Activated naive CD4-positive, alpha-beta T cell treated with anti-CD3 and anti-CD28 coated beads for 36 hours (primary cell): ENCODE results near the gene MYOZ3. TPM values are rescaled to one million over a fixed set of nuclear protein-coding genes. Genes with fewer than 3 reads are reported as not detected.

Experiments used
- CTCF ChIA-PET: fragments of 350-600 bp; sonication (Branson Sonifier 250); formaldehyde crosslinking; loops from one replicate; lab custom pipeline; 2021; ENCODE audit warnings: antibody characterized with exemption; lab: Charles Lee
- DNase-seq: peaks from one replicate; pipeline ENCODE4 v3.0.0-alpha.2; 2020
- H3K27ac Mint-ChIP-seq: one replicate; pipeline ENCODE4 v1.8.0; 2021; ENCODE audit warnings: mild to moderate bottlenecking, mixed read lengths
- H3K27me3 Mint-ChIP-seq: one replicate; pipeline ENCODE4 v1.8.0; 2021; ENCODE audit warnings: low read depth, mixed read lengths
- H3K36me3 Mint-ChIP-seq: one replicate; pipeline ENCODE4 v1.8.0; 2021; ENCODE audit warnings: low read depth, mixed read lengths
- H3K4me1 Mint-ChIP-seq: one replicate; pipeline ENCODE4 v1.8.0; 2021; ENCODE audit warnings: low read depth, mixed read lengths
- H3K4me3 Mint-ChIP-seq: one replicate; pipeline ENCODE4 v1.8.0; 2021; ENCODE audit warnings: mild to moderate bottlenecking, moderate library complexity, mixed read lengths
- H3K9me3 Mint-ChIP-seq: one replicate; pipeline ENCODE4 v1.8.0; 2021; ENCODE audit warnings: mixed read lengths
- intact Hi-C: fragments of 100-400 bp; cut with micrococcal nuclease; formaldehyde crosslinking; loops from one replicate; pipeline ENCODE4 v1.15.1; 2023
- total RNA-seq, 2 experiments: library from RNA; stranded (reverse); gene quantifications; one replicate each; pipeline ENCODE4 v1.2.3, GENCODE V29; 2021

MYOZ3 gene
- total RNA-seq, 2 experiments from 2014 or later = 0.17 to 0.49 TPM

- CTCF ChIA-PET = interaction anchor here (1.3 kb wide), 1 partner anchor 60 kb away, joined by 4 read pairs; no protein-coding TSS in a partner anchor
- Mint-ChIP-seq H3K4me3 (no peak overlapping the region), H3K4me1 (peaks cover 24% of the 10 kb centered on the region), H3K36me3 (no peaks in the 10 kb centered on the region), H3K9me3 (no peaks in the 10 kb centered on the region), H3K27me3 (peaks cover 4% of the 10 kb centered on the region), H3K27ac (no peak overlapping the region)
- intact Hi-C loops = no loop called here
- no peak for DNase-seq
These were observed 39.8 kb upstream of the MYOZ3 start for GRCh38 chr5:150621301-150621700.

- no peaks in the 10 kb centered on the region for H3K36me3 Mint-ChIP-seq
- H3K9me3 Mint-ChIP-seq = no peaks in the 10 kb centered on the region
- H3K27ac Mint-ChIP-seq = no peak overlapping the region
- CTCF ChIA-PET = interaction anchor here (1.3 kb wide), 1 partner anchor 61 kb away, joined by 4 read pairs; no protein-coding TSS in a partner anchor
- intact Hi-C loops = loop anchor here (2.0 kb wide), 1 partner anchor 35 kb away; no protein-coding TSS in a partner anchor
- peaks cover 4% of the 10 kb centered on the region for H3K27me3 Mint-ChIP-seq
- H3K4me3 Mint-ChIP-seq = no peak overlapping the region
- no peak for DNase-seq
- peaks cover 26% of the 10 kb centered on the region for H3K4me1 Mint-ChIP-seq
These were observed 38.9 kb upstream of the MYOZ3 start for GRCh38 chr5:150622157-150622556.

- Mint-ChIP-seq H3K4me3 (peak overlapping the region; percentile 71), H3K27me3 (peaks cover 4% of the 10 kb centered on the region), H3K36me3 (no peaks in the 10 kb centered on the region), H3K4me1 (peaks cover 26% of the 10 kb centered on the region), H3K9me3 (no peaks in the 10 kb centered on the region), H3K27ac (no peak overlapping the region)
- DNase-seq = no peak
- CTCF ChIA-PET = interaction anchor here (1.5 kb wide), 1 partner anchor 62 kb away, joined by 4 read pairs; no protein-coding TSS in a partner anchor
- intact Hi-C loops = loop anchor here (2.0 kb wide), 1 partner anchor 33 kb away; no protein-coding TSS in a partner anchor
These were observed 37.7 kb upstream of the MYOZ3 start for GRCh38 chr5:150623152-150623877.

- H3K36me3 Mint-ChIP-seq = no peaks in the 10 kb centered on the region
- H3K4me3 Mint-ChIP-seq = peak overlapping the region; percentile 71
- CTCF ChIA-PET = interaction anchor here (1.5 kb wide), 1 partner anchor 63 kb away, joined by 4 read pairs; no protein-coding TSS in a partner anchor
- H3K27ac Mint-ChIP-seq = no peak overlapping the region
- no peaks in the 10 kb centered on the region for H3K9me3 Mint-ChIP-seq
- DNase-seq = no peak
- intact Hi-C loops = loop anchor here (2.0 kb wide), 1 partner anchor 33 kb away; no protein-coding TSS in a partner anchor
- H3K27me3 Mint-ChIP-seq = peaks cover 4% of the 10 kb centered on the region
- H3K4me1 Mint-ChIP-seq = peaks cover 26% of the 10 kb centered on the region
These were observed 37.2 kb upstream of the MYOZ3 start for GRCh38 chr5:150623878-150624216.

- Mint-ChIP-seq H3K27ac (no peak overlapping the region), H3K27me3 (peaks cover 4% of the 10 kb centered on the region), H3K4me3 (peak overlapping the region; percentile 71), H3K4me1 (peaks cover 26% of the 10 kb centered on the region), H3K36me3 (no peaks in the 10 kb centered on the region), H3K9me3 (no peaks in the 10 kb centered on the region)
- CTCF ChIA-PET = interaction anchor here (0.5 to 1.5 kb wide), 2 partner anchors 64 to 614 kb away, joined by 3 to 4 read pairs; no protein-coding TSS in a partner anchor
- intact Hi-C loops = no loop called here
- peak; percentile 44 for DNase-seq
These were observed 36.5 kb upstream of the MYOZ3 start for GRCh38 chr5:150624334-150625163.

GRCh38 chr5:150625164-150625535 is 35.9 kb upstream of the MYOZ3 start:
- DNase-seq = no peak
- Mint-ChIP-seq H3K4me1 (peaks cover 26% of the 10 kb centered on the region), H3K27me3 (peaks cover 4% of the 10 kb centered on the region), H3K4me3 (no peak overlapping the region), H3K27ac (no peak overlapping the region), H3K9me3 (no peaks in the 10 kb centered on the region), H3K36me3 (no peaks in the 10 kb centered on the region)
- intact Hi-C loops = no loop called here
- CTCF ChIA-PET = interaction anchor here (0.5 kb wide), 1 partner anchor 614 kb away, joined by 3 read pairs; no protein-coding TSS in a partner anchor

- Mint-ChIP-seq H3K27me3 (peaks cover 4% of the 10 kb centered on the region), H3K36me3 (no peaks in the 10 kb centered on the region), H3K4me3 (no peak overlapping the region), H3K4me1 (peaks cover 26% of the 10 kb centered on the region), H3K9me3 (no peaks in the 10 kb centered on the region), H3K27ac (no peak overlapping the region)
- DNase-seq = no peak
- intact Hi-C loops = no loop called here
- CTCF ChIA-PET = interaction anchor here (0.9 kb wide), 1 partner anchor 66 kb away, joined by 3 read pairs; no protein-coding TSS in a partner anchor
These were observed 35.0 kb upstream of the MYOZ3 start for GRCh38 chr5:150625831-150626746.

GRCh38 chr5:150626853-150627276 is 34.2 kb upstream of the MYOZ3 start:
- Mint-ChIP-seq H3K4me3 (no peak overlapping the region), H3K27ac (no peak overlapping the region), H3K36me3 (no peaks in the 10 kb centered on the region), H3K9me3 (no peaks in the 10 kb centered on the region), H3K27me3 (peaks cover 4% of the 10 kb centered on the region), H3K4me1 (peaks cover 26% of the 10 kb centered on the region)
- CTCF ChIA-PET = interaction anchor here (0.9 kb wide), 1 partner anchor 67 kb away, joined by 3 read pairs; no protein-coding TSS in a partner anchor
- no peak for DNase-seq
- intact Hi-C loops = no loop called here

GRCh38 chr5:150627731-150628545 is 33.1 kb upstream of the MYOZ3 start:
- Mint-ChIP-seq H3K27ac (no peak overlapping the region), H3K9me3 (no peaks in the 10 kb centered on the region)

GRCh38 chr5:150628936-150629485 is 32.0 kb upstream of the MYOZ3 start:
- H3K9me3 Mint-ChIP-seq = no peaks in the 10 kb centered on the region
- CTCF ChIA-PET = interaction anchor here (0.7 kb wide), 1 partner anchor 29 kb away, joined by 4 read pairs; no protein-coding TSS in a partner anchor
- peaks cover 4% of the 10 kb centered on the region for H3K27me3 Mint-ChIP-seq
- intact Hi-C loops = no loop called here
- H3K36me3 Mint-ChIP-seq = no peaks in the 10 kb centered on the region
- no peak for DNase-seq
- H3K4me3 Mint-ChIP-seq = no peak overlapping the region
- peaks cover 9% of the 10 kb centered on the region for H3K4me1 Mint-ChIP-seq
- H3K27ac Mint-ChIP-seq = no peak overlapping the region

More at GRCh38 chr5:150627731-150628545, 33.1 kb upstream of the MYOZ3 start:
- H3K36me3 Mint-ChIP-seq = no peaks in the 10 kb centered on the region
- intact Hi-C loops = no loop called here
- CTCF ChIA-PET = interaction anchor here (0.7 kb wide), 1 partner anchor 30 kb away, joined by 4 read pairs; no protein-coding TSS in a partner anchor
- no peak for DNase-seq
- H3K27me3 Mint-ChIP-seq = peaks cover 4% of the 10 kb centered on the region
- peaks cover 19% of the 10 kb centered on the region for H3K4me1 Mint-ChIP-seq
- H3K4me3 Mint-ChIP-seq = no peak overlapping the region
